GM19397 (cell line): ENCODE measurements around the gene UBR3.
"Not testable (repeated sequence)": the region's sequence is repeated elsewhere in the genome, so short reads cannot be mapped to it uniquely, and the experiment has no call there.

Experiments used
- ATAC-seq: cut with Tn5 transposase; IDR thresholded peaks from one replicate; pipeline ENCODE4 v1.9.1; 2021; ENCODE audit warnings: mild to moderate bottlenecking, moderate library complexity; ENCODE audit not compliant: unreplicated experiment

Gene UBR3

GRCh38 chr2:170095380-170095779, 268.1 kb downstream of the UBR3 start:
- ATAC-seq: no peak

- ATAC-seq: no peak
Observed at GRCh38 chr2:170098626-170099312, 271.5 kb downstream of the UBR3 start.

GRCh38 chr2:170101789-170102188, 274.5 kb downstream of the UBR3 start:
- no peak for ATAC-seq

- no peak for ATAC-seq
Observed at GRCh38 chr2:170106102-170106840, 279.0 kb downstream of the UBR3 start.

- no peak for ATAC-seq
Observed at GRCh38 chr2:170113168-170113894, 286.1 kb downstream of the UBR3 start.

- ATAC-seq: no peak
Observed at GRCh38 chr2:170115501-170116229, 288.4 kb downstream of the UBR3 start.

GRCh38 chr2:170118641-170119040, 291.4 kb downstream of the UBR3 start:
- ATAC-seq: no peak

- ATAC-seq: not testable (repeated sequence)
Observed at GRCh38 chr2:170119326-170119725, 292.1 kb downstream of the UBR3 start.

- ATAC-seq: no peak
Observed at GRCh38 chr2:170121689-170122088, 294.4 kb downstream of the UBR3 start.

- ATAC-seq: no peak
Observed at GRCh38 chr2:170122883-170123547, 295.8 kb downstream of the UBR3 start.

- ATAC-seq: no peak
Observed at GRCh38 chr2:170123593-170123992, 296.3 kb downstream of the UBR3 start.

- not testable (repeated sequence) for ATAC-seq
Observed at GRCh38 chr2:170126138-170126728, 299.0 kb downstream of the UBR3 start.
